Endometrium (tissue), 2 donors: Measurements from ENCODE around the gene CDK19.
"Not testable (repeated sequence)": the region's sequence is repeated elsewhere in the genome, so short reads cannot be mapped to it uniquely, and the experiment has no call there.

Experiments used
- FAIRE-seq: peaks from 2 replicates; lab custom pipeline; 2012; peaks lifted over from hg19 to GRCh38; lab: Jason Lieb, UNC
- donor health status: control.
- donor health status: control.

The CDK19 gene

GRCh38 chr6:110756817-110757216, 58.5 kb downstream of the CDK19 start:
- no peak for FAIRE-seq

GRCh38 chr6:110755411-110755834, 59.8 kb downstream of the CDK19 start:
- no peak for FAIRE-seq

- FAIRE-seq: not testable (repeated sequence)
Measured at GRCh38 chr6:110753936-110754668, 61.2 kb downstream of the CDK19 start.

- FAIRE-seq: no peak
Measured at GRCh38 chr6:110748453-110748852, 66.8 kb downstream of the CDK19 start.

GRCh38 chr6:110746680-110747079, 68.6 kb downstream of the CDK19 start:
- no peak for FAIRE-seq

- no peak for FAIRE-seq
Measured at GRCh38 chr6:110744991-110745390, 70.3 kb downstream of the CDK19 start.

GRCh38 chr6:110742552-110742951, 72.7 kb downstream of the CDK19 start:
- FAIRE-seq: not testable (repeated sequence)

- FAIRE-seq: no peak
Measured at GRCh38 chr6:110741517-110741916, 73.8 kb downstream of the CDK19 start.

- FAIRE-seq: no peak
Measured at GRCh38 chr6:110738899-110739365, 76.3 kb downstream of the CDK19 start.

- FAIRE-seq: no peak
Measured at GRCh38 chr6:110735666-110736065, 79.6 kb downstream of the CDK19 start.

GRCh38 chr6:110731898-110732297, 83.4 kb downstream of the CDK19 start:
- no peak for FAIRE-seq

GRCh38 chr6:110731196-110731595, 84.1 kb downstream of the CDK19 start:
- FAIRE-seq: no peak

GRCh38 chr6:110728501-110728900, 86.8 kb downstream of the CDK19 start:
- FAIRE-seq: no peak

GRCh38 chr6:110723017-110723416, 92.3 kb downstream of the CDK19 start:
- no peak for FAIRE-seq

- FAIRE-seq: no peak
Measured at GRCh38 chr6:110720066-110720465, 95.2 kb downstream of the CDK19 start.

- not testable (repeated sequence) for FAIRE-seq
Measured at GRCh38 chr6:110719601-110720000, 95.7 kb downstream of the CDK19 start.

GRCh38 chr6:110714143-110714542, 101.1 kb downstream of the CDK19 start:
- FAIRE-seq: no peak

GRCh38 chr6:110712238-110712637, 103.0 kb downstream of the CDK19 start:
- FAIRE-seq: no peak

GRCh38 chr6:110710115-110710514, 105.2 kb downstream of the CDK19 start:
- no peak for FAIRE-seq

GRCh38 chr6:110708295-110708950, 106.8 kb downstream of the CDK19 start:
- FAIRE-seq: no peak

GRCh38 chr6:110705543-110705942, 109.7 kb downstream of the CDK19 start:
- no peak for FAIRE-seq

GRCh38 chr6:110703906-110704594, 111.2 kb downstream of the CDK19 start:
- no peak for FAIRE-seq
